ENCODE data around the gene LCOR.
"Not testable (repeated sequence)": the region's sequence is repeated elsewhere in the genome, so short reads cannot be mapped to it uniquely, and the experiment has no call there.

The LCOR gene

GRCh38 chr10:96930469-96930868 lies 98.4 kb downstream of the LCOR start:
- no peak for TF ChIP-seq CTCF (conservative IDR thresholded peaks at IDR 0.05; ENCODE audit: low read length)
- no peak overlapping the region for H3K4me3 ChIP-seq (ENCODE audit: low read length)
- DNase-seq (ENCODE audit: low read depth), result no peak

DNA sequence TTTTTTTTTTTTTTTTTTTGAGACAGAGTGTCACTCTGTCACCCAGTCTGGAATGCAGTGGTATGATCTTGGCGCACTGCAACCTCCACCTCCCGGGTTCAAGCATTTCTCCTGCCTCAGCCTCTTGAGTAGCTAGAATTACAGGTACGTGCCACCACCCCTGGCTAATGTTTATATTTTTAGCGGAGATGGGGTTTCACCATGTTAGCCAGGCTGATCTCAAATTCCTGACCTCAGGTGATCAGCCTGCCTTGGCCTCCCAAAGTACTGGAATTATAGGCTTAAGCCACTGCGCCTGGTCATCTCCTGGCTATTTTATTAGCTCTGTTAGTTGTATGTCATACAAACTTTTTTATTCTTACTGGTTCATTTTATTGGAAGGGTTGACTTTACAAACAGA lies 103.0 kb downstream of the LCOR start:
- H3K4me3 ChIP-seq (ENCODE audit: low read length), result no peak overlapping the region
- no peak for DNase-seq (ENCODE audit: low read depth)
- TF ChIP-seq CTCF (conservative IDR thresholded peaks at IDR 0.05; ENCODE audit: low read length), result no peak

- no peak for TF ChIP-seq CTCF (conservative IDR thresholded peaks at IDR 0.05; ENCODE audit: low read length)
- no peak for DNase-seq (ENCODE audit: low read depth)
- no peak overlapping the region for H3K4me3 ChIP-seq (ENCODE audit: low read length)
Measured at GRCh38 chr10:96935810-96936209, 103.7 kb downstream of the LCOR start.

DNA sequence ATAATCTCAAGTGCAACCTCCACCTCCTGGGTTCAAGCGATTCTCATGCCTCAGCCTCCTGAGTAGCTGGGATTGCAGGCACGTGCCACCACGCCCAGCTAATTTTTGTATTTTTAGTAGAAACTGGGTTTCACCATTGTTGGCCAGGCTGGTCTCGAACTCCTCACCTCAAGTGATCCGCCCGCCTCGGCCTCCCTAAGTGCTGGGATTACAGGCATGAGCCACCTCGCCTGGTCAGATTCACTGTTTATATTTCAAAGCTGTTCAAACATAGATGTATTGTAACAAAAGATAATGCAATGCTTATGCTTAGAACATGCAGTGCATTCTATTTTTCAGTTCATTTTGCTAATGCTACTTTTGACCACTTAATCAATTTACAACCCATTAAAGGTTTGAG lies 111.1 kb downstream of the LCOR start:
- DNase-seq (ENCODE audit: low read depth); H3K4me3 ChIP-seq (ENCODE audit: low read length): not testable (repeated sequence)

- no peak overlapping the region for H3K4me3 ChIP-seq (ENCODE audit: low read length)
- no peak for TF ChIP-seq CTCF (conservative IDR thresholded peaks at IDR 0.05; ENCODE audit: low read length)
- DNase-seq (ENCODE audit: low read depth), result no peak
Measured at GRCh38 chr10:96947036-96947435, 114.9 kb downstream of the LCOR start.

DNA sequence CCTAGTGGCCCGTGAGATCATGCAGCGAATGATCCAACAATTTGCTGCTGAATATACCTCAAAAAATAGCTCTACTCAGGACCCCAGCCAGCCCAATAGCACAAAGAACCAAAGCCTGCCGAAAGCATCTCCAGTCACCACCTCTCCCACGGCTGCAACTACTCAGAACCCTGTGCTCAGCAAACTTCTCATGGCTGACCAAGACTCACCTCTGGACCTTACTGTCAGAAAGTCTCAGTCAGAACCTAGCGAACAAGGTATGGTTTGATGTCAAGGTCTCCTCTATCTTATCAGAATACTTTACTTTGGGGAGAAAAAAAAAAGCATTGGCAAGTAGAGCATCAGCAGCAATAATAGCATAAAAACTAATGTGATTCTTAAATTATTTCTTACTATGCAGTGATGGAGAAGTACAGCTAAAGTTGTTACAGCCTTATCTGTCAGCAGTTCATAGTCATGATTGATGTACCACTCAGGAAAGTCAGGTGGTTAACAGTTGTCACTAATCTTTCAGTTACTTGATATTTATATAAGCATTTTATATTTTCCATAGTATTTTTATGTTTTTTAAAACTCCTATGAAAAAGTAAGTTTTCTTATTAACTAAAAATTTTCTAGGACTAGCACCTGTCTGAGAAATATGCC lies 117.1 kb downstream of the LCOR start:
- TF ChIP-seq CTCF (conservative IDR thresholded peaks at IDR 0.05; ENCODE audit: low read length), result no peak
- H3K4me3 ChIP-seq (ENCODE audit: low read length), result no peak overlapping the region
- DNase-seq (ENCODE audit: low read depth), result no peak

DNA sequence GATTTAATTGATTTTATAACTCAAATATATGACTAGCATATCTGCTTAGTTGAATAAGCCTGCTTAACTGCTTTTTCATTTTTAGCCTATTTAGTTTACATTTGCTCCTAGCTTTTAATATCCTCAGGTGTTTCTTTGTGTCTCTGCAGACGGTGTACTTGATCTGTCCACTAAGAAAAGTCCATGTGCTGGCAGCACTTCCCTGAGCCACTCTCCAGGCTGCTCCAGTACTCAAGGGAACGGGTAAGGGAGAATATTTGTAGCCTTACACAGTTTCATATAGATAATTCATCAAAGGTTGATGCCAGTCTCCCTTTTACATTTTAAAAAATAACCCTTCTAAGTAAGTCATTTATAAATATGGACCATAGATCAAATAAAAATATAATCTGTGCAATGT lies 119.9 kb downstream of the LCOR start:
- H3K4me3 ChIP-seq (ENCODE audit: low read length), result no peak overlapping the region
- TF ChIP-seq CTCF (conservative IDR thresholded peaks at IDR 0.05; ENCODE audit: low read length), result no peak
- no peak for DNase-seq (ENCODE audit: low read depth)

GRCh38 chr10:96955794-96956193 lies 123.7 kb downstream of the LCOR start:
- DNase-seq (ENCODE audit: low read depth), result no peak
- H3K4me3 ChIP-seq (ENCODE audit: low read length), result no peak overlapping the region
- TF ChIP-seq CTCF (conservative IDR thresholded peaks at IDR 0.05; ENCODE audit: low read length), result no peak
